Measurements from ENCODE around the gene MCMBP.

MCMBP gene

DNA sequence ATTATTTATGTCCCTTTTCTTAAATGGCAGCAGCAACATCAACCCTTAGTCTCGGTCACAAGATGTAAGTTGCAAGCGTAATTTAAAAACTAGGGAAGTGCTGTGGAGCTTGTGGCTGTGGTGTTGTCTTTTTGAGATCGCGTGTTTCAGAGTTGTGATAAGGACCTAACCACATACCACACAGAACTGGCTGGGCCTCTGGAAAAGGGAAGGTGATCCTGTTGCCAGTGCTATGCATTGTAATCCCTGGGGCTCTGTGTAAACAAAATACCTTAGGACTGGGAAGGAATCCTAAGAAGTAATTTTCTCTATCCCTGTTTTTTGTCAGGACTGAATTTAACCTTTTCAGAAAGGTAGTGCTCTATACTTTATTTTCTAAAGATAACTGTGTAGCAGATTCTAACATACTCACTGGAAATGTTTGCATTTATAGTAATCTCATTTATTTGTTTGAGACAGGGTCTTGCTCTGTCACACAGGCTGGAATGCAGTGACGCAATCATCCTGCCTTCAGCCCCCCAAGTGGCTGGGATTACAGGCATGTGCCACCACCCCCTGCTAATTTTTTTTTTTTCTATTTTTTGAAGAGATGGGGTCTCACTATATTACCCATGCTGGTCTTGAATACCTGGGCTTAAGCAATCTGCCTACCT is 86.4 kb downstream of the MCMBP start:
- H3K36me3 ChIP-seq (replicated peaks): no peaks in the 10 kb centered on the region
- peak; percentile 87 for DNase-seq
- no peak overlapping the region for H3K4me3 ChIP-seq (ENCODE audit: low read depth, low read length)
- TF ChIP-seq, protein P1, sequence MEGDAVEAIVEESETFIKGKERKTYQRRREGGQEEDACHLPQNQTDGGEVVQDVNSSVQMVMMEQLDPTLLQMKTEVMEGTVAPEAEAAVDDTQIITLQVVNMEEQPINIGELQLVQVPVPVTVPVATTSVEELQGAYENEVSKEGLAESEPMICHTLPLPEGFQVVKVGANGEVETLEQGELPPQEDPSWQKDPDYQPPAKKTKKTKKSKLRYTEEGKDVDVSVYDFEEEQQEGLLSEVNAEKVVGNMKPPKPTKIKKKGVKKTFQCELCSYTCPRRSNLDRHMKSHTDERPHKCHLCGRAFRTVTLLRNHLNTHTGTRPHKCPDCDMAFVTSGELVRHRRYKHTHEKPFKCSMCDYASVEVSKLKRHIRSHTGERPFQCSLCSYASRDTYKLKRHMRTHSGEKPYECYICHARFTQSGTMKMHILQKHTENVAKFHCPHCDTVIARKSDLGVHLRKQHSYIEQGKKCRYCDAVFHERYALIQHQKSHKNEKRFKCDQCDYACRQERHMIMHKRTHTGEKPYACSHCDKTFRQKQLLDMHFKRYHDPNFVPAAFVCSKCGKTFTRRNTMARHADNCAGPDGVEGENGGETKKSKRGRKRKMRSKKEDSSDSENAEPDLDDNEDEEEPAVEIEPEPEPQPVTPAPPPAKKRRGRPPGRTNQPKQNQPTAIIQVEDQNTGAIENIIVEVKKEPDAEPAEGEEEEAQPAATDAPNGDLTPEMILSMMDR (IDR thresholded peaks at IDR 0.05; ENCODE audit: low read depth, low read length, missing control alignments): no peak
- H3K27me3 ChIP-seq (replicated peaks): no peaks in the 10 kb centered on the region
- in situ Hi-C loops (cut with HindIII; ENCODE audit: low pct_ligation_motif_present, low sequenced_read_pairs): no loop called here
- no peak overlapping the region for H3K27ac ChIP-seq

DNA sequence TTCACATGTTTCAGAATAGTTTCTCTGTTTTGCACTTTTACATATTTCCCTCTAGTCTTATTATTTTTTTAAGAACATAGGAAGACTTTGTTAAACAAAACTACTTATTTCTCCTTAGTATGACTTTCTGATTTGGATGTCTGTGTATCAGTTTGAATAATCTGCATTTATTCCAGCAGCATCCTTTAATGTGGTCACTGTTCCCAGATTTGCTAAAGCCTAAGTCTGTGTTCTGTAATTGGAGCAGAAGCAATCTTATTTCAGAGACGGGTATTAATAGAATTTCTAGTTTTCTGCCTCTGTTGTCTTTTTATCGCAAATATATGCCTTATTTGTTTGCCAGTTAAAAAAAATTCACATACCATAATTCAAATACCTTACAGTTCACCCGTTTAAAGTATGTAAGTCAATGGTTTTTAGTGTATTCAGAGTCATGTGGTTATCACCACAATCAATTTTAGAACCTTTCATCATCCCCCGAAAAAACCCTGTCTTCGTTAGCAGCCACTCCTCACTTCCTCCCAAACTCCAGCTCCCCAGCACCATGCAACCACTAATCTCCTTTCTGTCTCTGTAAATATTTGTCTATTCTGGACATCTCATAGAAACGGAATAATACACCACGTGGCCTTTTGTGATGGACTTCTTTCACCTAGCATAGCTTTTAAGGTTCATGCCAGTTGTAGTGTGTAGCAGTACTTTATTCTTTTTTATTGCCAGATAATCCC is 88.1 kb downstream of the MCMBP start:
- no peaks in the 10 kb centered on the region for H3K27me3 ChIP-seq (replicated peaks)
- no peak overlapping the region for H3K4me3 ChIP-seq (ENCODE audit: low read depth, low read length)
- no peak for DNase-seq
- no peak overlapping the region for H3K27ac ChIP-seq
- in situ Hi-C loops (cut with HindIII; ENCODE audit: low pct_ligation_motif_present, low sequenced_read_pairs): no loop called here
- H3K36me3 ChIP-seq (replicated peaks): no peaks in the 10 kb centered on the region
- TF ChIP-seq, protein P1 (IDR thresholded peaks at IDR 0.05; ENCODE audit: low read depth, low read length, missing control alignments): no peak

DNA sequence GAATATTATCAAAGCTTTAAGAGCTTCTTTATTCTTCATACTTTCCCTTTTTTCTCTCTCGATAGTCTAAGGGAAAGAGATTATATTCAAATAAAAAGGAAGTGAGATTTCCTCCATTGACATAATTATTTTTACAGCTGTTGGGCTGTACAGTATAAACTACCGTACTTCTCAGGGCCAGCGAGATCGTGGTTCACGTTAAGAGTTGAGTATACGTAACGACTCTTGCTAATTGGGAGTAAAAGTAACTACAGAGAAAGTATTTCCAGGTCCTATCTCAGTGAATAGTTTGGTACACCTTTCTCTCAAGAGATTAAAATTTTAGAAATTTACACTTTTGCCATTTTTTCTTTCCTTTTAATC is 89.0 kb downstream of the MCMBP start:
- no peaks in the 10 kb centered on the region for H3K36me3 ChIP-seq (replicated peaks)
- in situ Hi-C loops (cut with HindIII; ENCODE audit: low pct_ligation_motif_present, low sequenced_read_pairs): no loop called here
- DNase-seq: no peak
- no peak overlapping the region for H3K4me3 ChIP-seq (ENCODE audit: low read depth, low read length)
- H3K27ac ChIP-seq: no peak overlapping the region
- TF ChIP-seq, protein P1 (IDR thresholded peaks at IDR 0.05; ENCODE audit: low read depth, low read length, missing control alignments): no peak
- no peaks in the 10 kb centered on the region for H3K27me3 ChIP-seq (replicated peaks)

DNA sequence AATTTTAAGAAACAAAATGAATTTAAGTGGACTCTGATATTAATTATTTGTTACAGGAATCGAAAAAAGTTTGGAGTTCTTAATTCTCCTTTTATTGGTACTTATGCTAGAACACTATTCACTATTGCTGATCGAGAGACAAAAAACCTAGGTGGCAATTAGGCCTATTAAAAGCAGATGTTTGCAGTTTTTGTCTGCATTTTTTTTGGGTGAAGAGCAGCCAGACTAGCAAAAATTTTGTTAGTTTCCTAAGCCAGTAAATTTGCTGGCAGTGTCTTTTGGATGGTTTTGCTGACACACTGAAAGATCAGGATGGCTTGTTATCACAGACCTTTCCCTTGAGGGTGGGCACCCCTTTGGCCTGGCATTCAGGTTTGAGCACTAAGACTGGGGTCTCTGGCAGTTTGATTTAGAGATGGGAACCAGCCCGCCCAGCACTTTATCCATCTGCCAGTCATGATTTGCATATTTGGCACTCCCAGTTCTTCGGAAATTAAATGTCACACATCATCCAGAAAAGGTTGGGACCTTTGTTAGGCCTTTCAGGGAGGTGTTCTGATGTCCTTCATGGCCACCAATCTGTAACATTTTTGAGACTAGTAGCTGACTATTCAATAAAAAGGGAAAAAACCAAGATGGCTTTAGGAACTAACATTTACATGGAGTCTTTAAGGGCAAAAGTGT is 89.5 kb downstream of the MCMBP start:
- H3K4me3 ChIP-seq (ENCODE audit: low read depth, low read length): no peak overlapping the region
- no peak overlapping the region for H3K27ac ChIP-seq
- DNase-seq: no peak
- in situ Hi-C loops (cut with HindIII; ENCODE audit: low pct_ligation_motif_present, low sequenced_read_pairs): no loop called here
- no peaks in the 10 kb centered on the region for H3K27me3 ChIP-seq (replicated peaks)
- TF ChIP-seq, protein P1 (IDR thresholded peaks at IDR 0.05; ENCODE audit: low read depth, low read length, missing control alignments): no peak
- H3K36me3 ChIP-seq (replicated peaks): no peaks in the 10 kb centered on the region

DNA sequence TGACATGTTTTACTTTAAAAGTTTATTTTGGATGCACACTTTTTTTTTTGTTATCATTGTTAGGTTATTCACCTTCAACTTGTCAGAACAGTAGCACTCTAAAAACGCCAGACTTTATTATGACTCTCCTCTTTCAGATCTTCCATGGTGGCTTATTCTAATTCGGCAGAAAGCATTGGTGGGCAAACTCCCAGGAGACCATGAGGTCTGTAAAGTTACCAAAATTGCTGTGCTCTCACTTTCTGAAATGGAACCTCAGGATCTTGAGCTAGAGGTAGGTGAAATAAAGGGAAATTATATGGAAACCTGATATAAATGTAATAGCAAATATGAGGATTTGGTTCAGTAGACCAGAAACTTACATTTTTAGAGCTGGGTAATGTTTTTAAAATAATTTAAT is 91.1 kb downstream of the MCMBP start:
- no peaks in the 10 kb centered on the region for H3K27me3 ChIP-seq (replicated peaks)
- H3K36me3 ChIP-seq (replicated peaks): no peaks in the 10 kb centered on the region
- TF ChIP-seq, protein P1 (IDR thresholded peaks at IDR 0.05; ENCODE audit: low read depth, low read length, missing control alignments): no peak
- no peak overlapping the region for H3K27ac ChIP-seq
- DNase-seq: no peak
- in situ Hi-C loops (cut with HindIII; ENCODE audit: low pct_ligation_motif_present, low sequenced_read_pairs): no loop called here
- no peak overlapping the region for H3K4me3 ChIP-seq (ENCODE audit: low read depth, low read length)
